ENCODE results near the gene COPS3.

COPS3 gene

DNA sequence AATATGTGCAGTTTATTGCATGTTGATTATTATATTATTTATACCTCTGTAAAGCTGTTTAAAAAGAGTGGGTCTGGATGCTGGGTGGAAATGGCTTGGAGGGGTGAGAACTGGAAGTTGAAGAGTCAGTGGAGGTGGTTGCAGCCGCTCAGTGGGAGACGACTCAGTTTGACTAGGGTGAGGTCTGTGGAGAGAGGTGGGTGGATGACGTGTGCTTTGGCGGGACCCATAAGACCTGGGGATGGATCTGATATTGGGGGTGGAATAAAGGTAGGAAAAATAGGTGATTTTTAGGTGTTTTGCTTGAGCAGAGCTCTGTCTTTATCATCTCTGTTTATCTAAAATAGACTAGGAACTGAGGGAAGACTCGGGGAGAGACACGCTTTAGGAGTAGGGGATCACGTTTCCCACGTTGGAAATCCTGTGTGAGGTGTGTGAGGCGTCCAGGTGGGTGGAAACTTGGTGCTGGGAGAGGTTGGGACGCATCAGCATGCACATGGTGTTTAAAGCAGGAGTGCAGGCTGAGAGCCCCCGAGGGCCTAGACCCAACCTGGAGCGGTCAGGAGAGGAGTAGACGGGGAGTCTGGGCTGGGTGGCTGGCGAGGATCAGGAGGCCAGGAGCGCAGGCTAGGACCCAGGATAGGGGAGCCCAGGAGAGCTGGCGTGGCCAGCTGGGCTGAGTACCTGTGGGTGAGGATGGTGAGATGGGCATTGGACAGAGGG, 39.3 kb upstream of the COPS3 start:
- no peak for TF ChIP-seq TAF1 (IDR thresholded peaks at IDR 0.05; ENCODE audit: low read depth)
- no peak for TF ChIP-seq EGR1 (IDR thresholded peaks at IDR 0.05)
- no peak for TF ChIP-seq ZBTB7A (IDR thresholded peaks at IDR 0.05; ENCODE audit: low read depth)
- no peak for TF ChIP-seq RAD21 (IDR thresholded peaks at IDR 0.05; ENCODE audit: low read depth)
- TF ChIP-seq, protein P1, sequence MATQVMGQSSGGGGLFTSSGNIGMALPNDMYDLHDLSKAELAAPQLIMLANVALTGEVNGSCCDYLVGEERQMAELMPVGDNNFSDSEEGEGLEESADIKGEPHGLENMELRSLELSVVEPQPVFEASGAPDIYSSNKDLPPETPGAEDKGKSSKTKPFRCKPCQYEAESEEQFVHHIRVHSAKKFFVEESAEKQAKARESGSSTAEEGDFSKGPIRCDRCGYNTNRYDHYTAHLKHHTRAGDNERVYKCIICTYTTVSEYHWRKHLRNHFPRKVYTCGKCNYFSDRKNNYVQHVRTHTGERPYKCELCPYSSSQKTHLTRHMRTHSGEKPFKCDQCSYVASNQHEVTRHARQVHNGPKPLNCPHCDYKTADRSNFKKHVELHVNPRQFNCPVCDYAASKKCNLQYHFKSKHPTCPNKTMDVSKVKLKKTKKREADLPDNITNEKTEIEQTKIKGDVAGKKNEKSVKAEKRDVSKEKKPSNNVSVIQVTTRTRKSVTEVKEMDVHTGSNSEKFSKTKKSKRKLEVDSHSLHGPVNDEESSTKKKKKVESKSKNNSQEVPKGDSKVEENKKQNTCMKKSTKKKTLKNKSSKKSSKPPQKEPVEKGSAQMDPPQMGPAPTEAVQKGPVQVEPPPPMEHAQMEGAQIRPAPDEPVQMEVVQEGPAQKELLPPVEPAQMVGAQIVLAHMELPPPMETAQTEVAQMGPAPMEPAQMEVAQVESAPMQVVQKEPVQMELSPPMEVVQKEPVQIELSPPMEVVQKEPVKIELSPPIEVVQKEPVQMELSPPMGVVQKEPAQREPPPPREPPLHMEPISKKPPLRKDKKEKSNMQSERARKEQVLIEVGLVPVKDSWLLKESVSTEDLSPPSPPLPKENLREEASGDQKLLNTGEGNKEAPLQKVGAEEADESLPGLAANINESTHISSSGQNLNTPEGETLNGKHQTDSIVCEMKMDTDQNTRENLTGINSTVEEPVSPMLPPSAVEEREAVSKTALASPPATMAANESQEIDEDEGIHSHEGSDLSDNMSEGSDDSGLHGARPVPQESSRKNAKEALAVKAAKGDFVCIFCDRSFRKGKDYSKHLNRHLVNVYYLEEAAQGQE (IDR thresholded peaks at IDR 0.05; ENCODE audit: low read depth): no peak
- TF ChIP-seq, protein P2, sequence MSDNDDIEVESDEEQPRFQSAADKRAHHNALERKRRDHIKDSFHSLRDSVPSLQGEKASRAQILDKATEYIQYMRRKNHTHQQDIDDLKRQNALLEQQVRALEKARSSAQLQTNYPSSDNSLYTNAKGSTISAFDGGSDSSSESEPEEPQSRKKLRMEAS (IDR thresholded peaks at IDR 0.05): no peak
- TF ChIP-seq, protein P3, sequence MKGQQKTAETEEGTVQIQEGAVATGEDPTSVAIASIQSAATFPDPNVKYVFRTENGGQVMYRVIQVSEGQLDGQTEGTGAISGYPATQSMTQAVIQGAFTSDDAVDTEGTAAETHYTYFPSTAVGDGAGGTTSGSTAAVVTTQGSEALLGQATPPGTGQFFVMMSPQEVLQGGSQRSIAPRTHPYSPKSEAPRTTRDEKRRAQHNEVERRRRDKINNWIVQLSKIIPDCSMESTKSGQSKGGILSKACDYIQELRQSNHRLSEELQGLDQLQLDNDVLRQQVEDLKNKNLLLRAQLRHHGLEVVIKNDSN (IDR thresholded peaks at IDR 0.05): no peak
- TF ChIP-seq FOXM1 (IDR thresholded peaks at IDR 0.05; ENCODE audit: borderline replicate concordance, low read depth): no peak
- no peak for TF ChIP-seq TCF12 (IDR thresholded peaks at IDR 0.05; ENCODE audit: low read depth)
- no peak for TF ChIP-seq EP300 (IDR thresholded peaks at IDR 0.05; ENCODE audit: borderline replicate concordance)
- no peak for TF ChIP-seq CEBPB (IDR thresholded peaks at IDR 0.05)
- no peak for TF ChIP-seq NFIC (IDR thresholded peaks at IDR 0.05)
- TF ChIP-seq YY1 (IDR thresholded peaks at IDR 0.05; ENCODE audit: low read depth): no peak
- no peak for TF ChIP-seq TEAD4 (IDR thresholded peaks at IDR 0.05)
- TF ChIP-seq CREB1 (IDR thresholded peaks at IDR 0.05; ENCODE audit: low read depth): no peak

DNA sequence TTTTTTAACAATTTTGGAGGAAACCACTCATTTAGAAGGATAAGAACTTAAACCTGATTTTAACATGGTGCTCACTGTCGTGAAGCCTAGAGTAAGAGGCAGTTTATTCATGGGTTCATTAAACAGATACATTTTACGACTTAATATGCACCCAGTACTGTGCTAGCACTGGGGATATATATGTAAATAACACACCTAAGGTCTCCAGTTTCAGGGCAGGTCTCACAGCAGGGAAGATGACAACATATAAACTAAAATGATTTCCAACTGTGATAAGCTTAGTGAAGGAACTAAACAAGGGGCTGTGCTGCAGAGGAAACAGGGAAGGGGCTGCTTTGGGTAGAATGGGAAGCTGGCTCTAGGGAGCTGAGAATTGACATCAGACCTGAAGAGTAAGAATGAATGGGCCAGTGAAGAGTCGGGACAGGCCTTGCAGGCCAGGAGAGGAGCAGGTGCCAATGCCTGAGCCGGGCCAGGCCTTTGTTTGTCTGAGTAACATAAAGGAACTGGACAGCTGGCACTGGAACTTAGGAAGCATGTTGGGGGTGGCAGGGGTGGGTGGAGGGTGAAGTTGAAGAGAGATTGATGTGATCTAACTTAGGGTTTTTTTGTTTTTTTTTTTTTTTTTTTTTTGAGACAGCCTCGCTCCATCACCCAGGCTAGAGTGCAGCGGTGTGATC, 34.2 kb upstream of the COPS3 start:
- TF ChIP-seq CEBPB (IDR thresholded peaks at IDR 0.05): no peak
- TF ChIP-seq, protein P3 (IDR thresholded peaks at IDR 0.05): no peak
- TF ChIP-seq, protein P2 (IDR thresholded peaks at IDR 0.05): no peak
- TF ChIP-seq, protein P1 (IDR thresholded peaks at IDR 0.05; ENCODE audit: low read depth): no peak
- no peak for TF ChIP-seq TCF12 (IDR thresholded peaks at IDR 0.05; ENCODE audit: low read depth)
- TF ChIP-seq CREB1 (IDR thresholded peaks at IDR 0.05; ENCODE audit: low read depth): no peak
- TF ChIP-seq TAF1 (IDR thresholded peaks at IDR 0.05; ENCODE audit: low read depth): no peak
- TF ChIP-seq TEAD4 (IDR thresholded peaks at IDR 0.05): no peak
- TF ChIP-seq EGR1 (IDR thresholded peaks at IDR 0.05): no peak
- TF ChIP-seq FOXM1 (IDR thresholded peaks at IDR 0.05; ENCODE audit: borderline replicate concordance, low read depth): no peak

DNA sequence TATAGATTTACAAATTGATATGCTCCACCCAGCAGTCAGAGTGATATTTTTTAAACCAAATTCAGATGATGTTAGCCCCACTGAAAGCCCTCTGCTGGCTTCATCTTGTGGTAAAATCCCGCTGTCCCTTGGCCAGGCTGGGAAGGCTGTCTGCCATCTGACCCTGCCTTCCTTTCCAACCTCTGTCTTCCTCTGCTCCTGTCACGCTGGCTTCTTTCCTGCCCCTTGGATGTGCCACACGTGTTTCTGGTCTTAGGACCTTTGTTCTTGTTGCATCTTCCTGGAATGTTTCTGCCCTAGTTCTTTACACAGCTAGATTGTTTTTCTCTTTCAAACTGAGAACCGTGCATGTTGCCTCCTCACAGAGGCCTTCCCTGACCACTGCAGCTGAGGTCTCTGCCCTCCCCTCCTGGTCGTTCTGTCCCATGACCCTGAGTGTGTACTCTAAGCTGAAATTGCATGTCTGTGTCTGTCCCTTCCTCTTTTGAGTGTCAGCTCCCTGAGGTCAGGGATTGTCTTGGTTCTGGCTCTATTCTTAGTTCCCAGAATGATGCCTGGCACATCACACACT, 33.5 kb upstream of the COPS3 start:
- TF ChIP-seq, protein P3 (IDR thresholded peaks at IDR 0.05): no peak
- no peak for TF ChIP-seq TAF1 (IDR thresholded peaks at IDR 0.05; ENCODE audit: low read depth)
- no peak for TF ChIP-seq NFIC (IDR thresholded peaks at IDR 0.05)
- TF ChIP-seq TEAD4 (IDR thresholded peaks at IDR 0.05): no peak
- TF ChIP-seq EP300 (IDR thresholded peaks at IDR 0.05; ENCODE audit: borderline replicate concordance): no peak
- TF ChIP-seq, protein P2 (IDR thresholded peaks at IDR 0.05): no peak
- TF ChIP-seq CEBPB (IDR thresholded peaks at IDR 0.05): no peak
- TF ChIP-seq, protein P1 (IDR thresholded peaks at IDR 0.05; ENCODE audit: low read depth): no peak
- TF ChIP-seq EGR1 (IDR thresholded peaks at IDR 0.05): no peak
- TF ChIP-seq FOXM1 (IDR thresholded peaks at IDR 0.05; ENCODE audit: borderline replicate concordance, low read depth): no peak
- no peak for TF ChIP-seq CREB1 (IDR thresholded peaks at IDR 0.05; ENCODE audit: low read depth)
- TF ChIP-seq YY1 (IDR thresholded peaks at IDR 0.05; ENCODE audit: low read depth): no peak
- TF ChIP-seq ZBTB7A (IDR thresholded peaks at IDR 0.05; ENCODE audit: low read depth): no peak
- no peak for TF ChIP-seq RAD21 (IDR thresholded peaks at IDR 0.05; ENCODE audit: low read depth)
- no peak for TF ChIP-seq TCF12 (IDR thresholded peaks at IDR 0.05; ENCODE audit: low read depth)
